H9 (cell line): ENCODE data around the gene FAM13B. TPM values are rescaled to one million over a fixed set of nuclear protein-coding genes. Genes with fewer than 3 reads are reported as not detected.
A peak's percentile ranks its signal among the peaks of the same experiment; 100 is the strongest.

Experiments used
- DNase-seq: peaks from one replicate; pipeline ENCODE4 v3.0.0-alpha.2; 2017
- H2AFZ ChIP-seq: one replicate; pipeline ENCODE4 v1.6.1; 2013; ENCODE audit warnings: mild to moderate bottlenecking, low read length, control low read depth, moderate library complexity
- H2AK5ac ChIP-seq: 2 replicates; pipeline ENCODE4 v1.6.1; 2013; ENCODE audit warnings: low read length, control low read depth, mixed read lengths; ENCODE audit not compliant: insufficient read length
- H2BK120ac ChIP-seq: one replicate; pipeline ENCODE4 v1.6.1; 2013; ENCODE audit warnings: low read depth, mild to moderate bottlenecking, low read length, control low read depth, inconsistent platforms; ENCODE audit not compliant: poor library complexity, severe bottlenecking
- H2BK12ac ChIP-seq: 2 replicates; pipeline ENCODE4 v1.6.1; 2013; ENCODE audit warnings: low read length, control low read depth, mixed read lengths, low read depth; ENCODE audit not compliant: insufficient read length
- H2BK15ac ChIP-seq: 2 replicates; pipeline ENCODE4 v1.6.1; 2013; ENCODE audit warnings: low read depth, low read length, control low read depth
- H2BK20ac ChIP-seq: one replicate; pipeline ENCODE4 v1.6.1; 2013; ENCODE audit warnings: low read depth, mild to moderate bottlenecking, low read length, control low read depth, inconsistent platforms; ENCODE audit not compliant: poor library complexity, severe bottlenecking
- H2BK5ac ChIP-seq: 2 replicates; pipeline ENCODE4 v1.6.1; 2013; ENCODE audit warnings: low read length, control low read depth, mixed read lengths; ENCODE audit not compliant: insufficient read length
- H3K14ac ChIP-seq: 2 replicates; pipeline ENCODE4 v1.6.1; 2013; ENCODE audit warnings: low read length, control low read depth; ENCODE audit not compliant: insufficient read depth
- H3K18ac ChIP-seq: 2 replicates; pipeline ENCODE4 v1.6.1; 2013; ENCODE audit warnings: low read depth, mild to moderate bottlenecking, mixed read lengths, low read length, control low read depth; ENCODE audit not compliant: insufficient read length
- H3K23ac ChIP-seq: 2 replicates; pipeline ENCODE4 v1.6.1; 2013; ENCODE audit warnings: low read length, control low read depth, mixed read lengths, low read depth; ENCODE audit not compliant: insufficient read length
- H3K23me2 ChIP-seq: 2 replicates; pipeline ENCODE4 v1.6.1; 2013; ENCODE audit warnings: low read depth, mild to moderate bottlenecking, mixed read lengths, low read length, control low read depth; ENCODE audit not compliant: insufficient read length, poor library complexity, severe bottlenecking
- H3K27ac ChIP-seq: 2 replicates; pipeline ENCODE4 v1.5.1; 2013; ENCODE audit warnings: low read length, control low read depth, mixed read lengths, low read depth; ENCODE audit not compliant: insufficient read length
- H3K27me3 ChIP-seq: 2 replicates; pipeline ENCODE4 v1.6.1; 2013; ENCODE audit warnings: low read length, control low read depth, inconsistent platforms; ENCODE audit not compliant: insufficient read depth
- H3K4ac ChIP-seq: 2 replicates; pipeline ENCODE4 v1.6.1; 2013; ENCODE audit warnings: low read depth, mild to moderate bottlenecking, control low read depth, inconsistent platforms, low read length, moderate library complexity
- H3K4me1 ChIP-seq: 2 replicates; pipeline ENCODE4 v1.6.1; 2013; ENCODE audit warnings: low read length, control low read depth, inconsistent platforms; ENCODE audit not compliant: insufficient read depth
- H3K4me2 ChIP-seq: 2 replicates; pipeline ENCODE4 v1.6.1; 2013; ENCODE audit warnings: low read length, control low read depth, mixed read lengths; ENCODE audit not compliant: insufficient read length, insufficient read depth
- H3K56ac ChIP-seq: 2 replicates; pipeline ENCODE4 v1.6.1; 2013; ENCODE audit warnings: low read depth, mild to moderate bottlenecking, mixed read lengths, low read length, control low read depth; ENCODE audit not compliant: insufficient read length
- H3K79me1 ChIP-seq: 2 replicates; pipeline ENCODE4 v1.6.1; 2013; ENCODE audit warnings: low read depth, mild to moderate bottlenecking, moderate library complexity, low read length, control low read depth, inconsistent platforms; ENCODE audit not compliant: insufficient read depth, poor library complexity, severe bottlenecking
- H3K79me2 ChIP-seq: 2 replicates; pipeline ENCODE4 v1.6.1; 2013; ENCODE audit warnings: low read length, control low read depth, inconsistent platforms; ENCODE audit not compliant: insufficient read depth
- H3K9ac ChIP-seq: 2 replicates; pipeline ENCODE4 v1.6.1; 2013; ENCODE audit warnings: low read length, control low read depth, mixed read lengths; ENCODE audit not compliant: insufficient read length; ENCODE audit errors: extremely low read depth
- H3K9me3 ChIP-seq: one replicate; pipeline ENCODE4 v1.6.1; 2013; ENCODE audit warnings: low read depth, low read length, inconsistent platforms; ENCODE audit not compliant: control insufficient read depth
- H3T11ph ChIP-seq: one replicate; pipeline ENCODE4 v1.6.1; 2013; ENCODE audit warnings: mild to moderate bottlenecking, low read length, control low read depth, inconsistent platforms
- H4K20me1 ChIP-seq: one replicate; pipeline ENCODE4 v1.6.1; 2013; ENCODE audit not compliant: control insufficient read depth, insufficient read length, insufficient read depth
- H4K5ac ChIP-seq: 2 replicates; pipeline ENCODE4 v1.6.1; 2013; ENCODE audit warnings: low read depth, mild to moderate bottlenecking, mixed read lengths, low read length, control low read depth; ENCODE audit not compliant: insufficient read length
- H4K8ac ChIP-seq: replicated peaks from 2 replicates; pipeline ENCODE4 v1.6.1; 2013; ENCODE audit warnings: low read length, control low read depth, mixed read lengths, low read depth; ENCODE audit not compliant: insufficient read length
- H4K91ac ChIP-seq: 2 replicates; pipeline ENCODE4 v1.6.1; 2013; ENCODE audit warnings: low read depth, mild to moderate bottlenecking, moderate library complexity, mixed read lengths, low read length, control low read depth; ENCODE audit not compliant: insufficient read length
- H3K27ac Mint-ChIP-seq, 3 experiments: 2 replicates in 2 of 3; 3 replicates in 1 of 3; pipeline ENCODE4 v1.8.0; 2020 to 2021; ENCODE audit warnings: mixed read lengths in 3 of 3, mild to moderate bottlenecking in 1 of 3, moderate library complexity in 1 of 3
- H3K27me3 Mint-ChIP-seq: 2 replicates; pipeline ENCODE4 v1.8.0; 2021; ENCODE audit warnings: low read depth, mild to moderate bottlenecking, moderate library complexity, mixed read lengths
- H3K36me3 Mint-ChIP-seq, 3 experiments: 2 replicates in 2 of 3; 3 replicates in 1 of 3; pipeline ENCODE4 v1.8.0; 2020 to 2021; ENCODE audit warnings: low read depth in 3 of 3, mixed read lengths in 3 of 3; ENCODE audit not compliant: insufficient read depth in 1 of 3
- H3K4me1 Mint-ChIP-seq, 2 experiments: 2 replicates each; pipeline ENCODE4 v1.8.0; 2020; ENCODE audit warnings: mixed read lengths in 2 of 2
- H3K4me3 Mint-ChIP-seq, 2 experiments: 2 replicates in 1 of 2; 3 replicates in 1 of 2; pipeline ENCODE4 v1.8.0; 2020 to 2021; ENCODE audit warnings: mild to moderate bottlenecking in 2 of 2, mixed read lengths in 2 of 2, moderate library complexity in 1 of 2
- H3K9me3 Mint-ChIP-seq, 2 experiments: 2 replicates in 1 of 2; 3 replicates in 1 of 2; pipeline ENCODE4 v1.8.0; 2020; ENCODE audit warnings: mild to moderate bottlenecking in 2 of 2, mixed read lengths in 2 of 2, moderate library complexity in 1 of 2
- WGBS: extraction: QIAGEN DNeasy Blood & Tissue Kit; methylation state at CpG from one replicate; pipeline ENCODE4 v1.1.7; 2013; ENCODE audit warnings: missing lambda C conversion rate, low lambda C conversion rate, mixed read lengths; ENCODE audit not compliant: insufficient read length; ENCODE audit errors: extremely low coverage; 5-methylcytosine and 5-hydroxymethylcytosine counted together
- total RNA-seq: library from RNA; stranded (reverse); gene quantifications from 2 replicates; pipeline ENCODE4 v1.2.1, GENCODE V29; 2021
- TF ChIP-seq, protein P1 (sequence below): fragments of 200-600 bp; sonication (generic); conservative IDR thresholded peaks from 3 replicates; pipeline ENCODE4 v1.8.0; 2021; ENCODE audit warnings: antibody characterized with exemption, mild to moderate bottlenecking

The FAM13B gene
- total RNA-seq, 1 experiment from 2014 or later = 23.0 TPM

- Mint-ChIP-seq H3K4me3 (no peak overlapping the region), H3K9me3 (no peaks in the 10 kb centered on the region), H3K27ac (0 out of 7 replicates have a peak overlapping the region, but pooled peaks of 1 of the 3 experiments have one; percentile 28), H3K36me3 (peaks cover 0 to 40% (median 34%) of the 10 kb centered on the region in 3 experiments; a peak in 5 of 7 replicates), H3K27me3 (no peaks in the 10 kb centered on the region), H3K4me1 (no peaks in the 10 kb centered on the region)
- DNase-seq = no peak
- H2BK120ac ChIP-seq = no peak overlapping the region
- no peaks in the 10 kb centered on the region for H3K23me2 ChIP-seq
- H3K9me3 ChIP-seq = no peaks in the 10 kb centered on the region
- H4K91ac ChIP-seq = no peak overlapping the region
- H3K4me2 ChIP-seq = no peak overlapping the region
- WGBS = no CpG with 5 or more reads among the region's 3 CpGs
- no peak overlapping the region for H2BK20ac ChIP-seq
- H3K79me1 ChIP-seq = no peaks in the 10 kb centered on the region
- TF ChIP-seq, protein P1, sequence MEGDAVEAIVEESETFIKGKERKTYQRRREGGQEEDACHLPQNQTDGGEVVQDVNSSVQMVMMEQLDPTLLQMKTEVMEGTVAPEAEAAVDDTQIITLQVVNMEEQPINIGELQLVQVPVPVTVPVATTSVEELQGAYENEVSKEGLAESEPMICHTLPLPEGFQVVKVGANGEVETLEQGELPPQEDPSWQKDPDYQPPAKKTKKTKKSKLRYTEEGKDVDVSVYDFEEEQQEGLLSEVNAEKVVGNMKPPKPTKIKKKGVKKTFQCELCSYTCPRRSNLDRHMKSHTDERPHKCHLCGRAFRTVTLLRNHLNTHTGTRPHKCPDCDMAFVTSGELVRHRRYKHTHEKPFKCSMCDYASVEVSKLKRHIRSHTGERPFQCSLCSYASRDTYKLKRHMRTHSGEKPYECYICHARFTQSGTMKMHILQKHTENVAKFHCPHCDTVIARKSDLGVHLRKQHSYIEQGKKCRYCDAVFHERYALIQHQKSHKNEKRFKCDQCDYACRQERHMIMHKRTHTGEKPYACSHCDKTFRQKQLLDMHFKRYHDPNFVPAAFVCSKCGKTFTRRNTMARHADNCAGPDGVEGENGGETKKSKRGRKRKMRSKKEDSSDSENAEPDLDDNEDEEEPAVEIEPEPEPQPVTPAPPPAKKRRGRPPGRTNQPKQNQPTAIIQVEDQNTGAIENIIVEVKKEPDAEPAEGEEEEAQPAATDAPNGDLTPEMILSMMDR = no peak
- H2BK5ac ChIP-seq = no peak overlapping the region
- no peak overlapping the region for H3K4ac ChIP-seq
- no peak overlapping the region for H3T11ph ChIP-seq
- H2AK5ac ChIP-seq = no peak overlapping the region
- H3K14ac ChIP-seq = no peak overlapping the region
- no peak overlapping the region for H2BK12ac ChIP-seq
- H3K4me1 ChIP-seq = no peaks in the 10 kb centered on the region
- H4K5ac ChIP-seq = no peak overlapping the region
- H4K8ac ChIP-seq = no peak overlapping the region
- H3K18ac ChIP-seq = no peak overlapping the region
- H3K27me3 ChIP-seq = no peaks in the 10 kb centered on the region
- H3K79me2 ChIP-seq = no peaks in the 10 kb centered on the region
- no peak overlapping the region for H3K9ac ChIP-seq
- no peak overlapping the region for H2BK15ac ChIP-seq
- H4K20me1 ChIP-seq = no peaks in the 10 kb centered on the region
- H3K23ac ChIP-seq = no peak overlapping the region
- H3K56ac ChIP-seq = no peak overlapping the region
- H3K27ac ChIP-seq = no peak overlapping the region
- no peak overlapping the region for H2AFZ ChIP-seq
Observed at GRCh38 chr5:137960819-137961218, 72.1 kb downstream of the FAM13B start.
